ENCODE results near the gene KIZ.

- TF ChIP-seq CTCF (IDR thresholded peaks at IDR 0.05; ENCODE audit: low read depth, low read length) (no peak), POLR2A (IDR thresholded peaks at IDR 0.05; ENCODE audit: extremely low read depth, insufficient read length) (no peak), MAX (IDR thresholded peaks at IDR 0.05; ENCODE audit: low read depth, low read length) (no peak)
These were observed 37.9 kb upstream of the KIZ start for GRCh38 chr20:21087862-21088540.

All from NB4 (cell line).